Tracheal epithelial cell (primary cell): ENCODE results near the gene DRD5. TPM values are rescaled to one million over a fixed set of nuclear protein-coding genes. Genes with fewer than 3 reads are reported as not detected.

ENCODE experiments used
- total RNA-seq: library from RNA; depleted of rRNA; stranded (reverse); fragments of >200 nt; gene quantifications from 2 replicates; pipeline ENCODE4 v1.2.1, GENCODE V29; 2014

The DRD5 gene
- 0.21 TPM in 1 of 2 replicates, not detected in the other for total RNA-seq

GRCh38 chr4:9781343-9782135 is at the start of gene DRD5:
Gene DRD5, plus strand, starts transcription at chr4:9781634. Its CDS starts 396 bp downstream, at chr4:9782030.

Other genes with a start within 250 kb of the DRD5 start
- gene SLC2A9, start 239.9 kb downstream of the DRD5 start, total RNA-seq = 44.8 and 102 TPM in 2 replicates